Loucy (cell line): ENCODE measurements around the gene GULP1.

ENCODE experiments used
- H2AFZ ChIP-seq: fragments of 200-600 bp; sonication (generic); 2 replicates; pipeline ENCODE4 v1.6.0; 2016; ENCODE audit warnings: antibody characterized with exemption, mild to moderate bottlenecking, low read length, moderate library complexity
- H3F3A ChIP-seq: fragments of 200-600 bp; 2 replicates; pipeline ENCODE4 v1.6.0; 2016; ENCODE audit warnings: antibody characterized with exemption, low read depth, mild to moderate bottlenecking
- H3K27me3 ChIP-seq: fragments of 200-600 bp; sonication (generic); 2 replicates; pipeline ENCODE4 v1.6.1; 2014; ENCODE audit warnings: low read length, mild to moderate bottlenecking; ENCODE audit not compliant: insufficient read depth, poor library complexity, severe bottlenecking
- H3K36me3 ChIP-seq: fragments of 200-600 bp; sonication (generic); 2 replicates; pipeline ENCODE4 v1.6.1; 2016; ENCODE audit warnings: low read length; ENCODE audit not compliant: insufficient read depth
- H3K4me1 ChIP-seq: fragments of 200-600 bp; sonication (generic); 2 replicates; pipeline ENCODE4 v1.5.1; 2014; ENCODE audit warnings: low read length, mild to moderate bottlenecking; ENCODE audit not compliant: insufficient read depth, poor library complexity, severe bottlenecking
- H3K4me2 ChIP-seq: fragments of 200-600 bp; sonication (generic); 2 replicates; pipeline ENCODE4 v1.6.0; 2014; ENCODE audit warnings: antibody characterized with exemption, low read length, low read depth, mild to moderate bottlenecking; ENCODE audit not compliant: poor library complexity, severe bottlenecking
- H3K4me3 ChIP-seq: fragments of 200-600 bp; sonication (generic); 2 replicates; pipeline ENCODE4 v1.5.1; 2014; ENCODE audit warnings: low read length, mild to moderate bottlenecking, mixed read lengths; ENCODE audit not compliant: poor library complexity, severe bottlenecking
- H3K79me2 ChIP-seq: fragments of 200-600 bp; sonication (generic); 2 replicates; pipeline ENCODE4 v1.6.1; 2014; ENCODE audit warnings: low read length; ENCODE audit not compliant: insufficient read depth
- H3K9ac ChIP-seq: fragments of 200-600 bp; sonication (generic); 2 replicates; pipeline ENCODE4 v1.6.0; 2014; ENCODE audit warnings: mild to moderate bottlenecking, low read depth, low read length, moderate library complexity; ENCODE audit not compliant: poor library complexity, severe bottlenecking
- H3K9me2 ChIP-seq: fragments of 200-600 bp; sonication (generic); replicated peaks from 2 replicates; pipeline ENCODE4 v1.6.1; 2016; ENCODE audit warnings: low read depth, low read length, mixed read lengths
- H3K9me3 ChIP-seq: fragments of 200-600 bp; sonication (generic); 2 replicates; pipeline ENCODE4 v1.6.1; 2014; ENCODE audit warnings: mild to moderate bottlenecking, antibody characterized with exemption, low read length, low read depth; ENCODE audit not compliant: insufficient read depth
- H4K20me1 ChIP-seq: fragments of 200-600 bp; sonication (generic); 2 replicates; pipeline ENCODE4 v1.6.0; 2014; ENCODE audit warnings: antibody characterized with exemption, low read length, mild to moderate bottlenecking; ENCODE audit not compliant: insufficient read depth, poor library complexity, severe bottlenecking
- CTCF ChIP-seq: fragments of 200-600 bp; sonication (generic); conservative IDR thresholded peaks from 2 replicates; pipeline ENCODE4 v1.5.1; 2014; ENCODE audit warnings: mild to moderate bottlenecking, antibody characterized with exemption, low read length
- EZH2phosphoT487 ChIP-seq: fragments of 200-600 bp; IDR thresholded peaks from 2 replicates; pipeline ENCODE4 v1.6.1; 2018; ENCODE audit warnings: antibody characterized with exemption, mild to moderate bottlenecking, moderate library complexity, borderline replicate concordance

Gene GULP1

GRCh38 chr2:188449561-188449960 lies 157.9 kb downstream of the GULP1 start:
- H3K9ac ChIP-seq = no peak overlapping the region
- no peaks in the 10 kb centered on the region for H4K20me1 ChIP-seq
- no peak overlapping the region for H3K4me2 ChIP-seq
- H3K36me3 ChIP-seq = no peaks in the 10 kb centered on the region
- no peak for TF ChIP-seq EZH2phosphoT487
- H3K4me1 ChIP-seq = no peaks in the 10 kb centered on the region
- no peak overlapping the region for H2AFZ ChIP-seq
- H3K4me3 ChIP-seq = no peak overlapping the region
- H3K27me3 ChIP-seq = no peaks in the 10 kb centered on the region
- no peaks in the 10 kb centered on the region for H3F3A ChIP-seq
- H3K79me2 ChIP-seq = no peaks in the 10 kb centered on the region
- no peaks in the 10 kb centered on the region for H3K9me3 ChIP-seq
- H3K9me2 ChIP-seq = no peaks in the 10 kb centered on the region

GRCh38 chr2:188449971-188450370 lies 158.3 kb downstream of the GULP1 start:
- Histone ChIP-seq H3K4me3 (no peak overlapping the region), H3K36me3 (no peaks in the 10 kb centered on the region), H4K20me1 (no peaks in the 10 kb centered on the region), H3K4me2 (no peak overlapping the region), H2AFZ (no peak overlapping the region), H3K9me3 (no peaks in the 10 kb centered on the region), H3K9me2 (no peaks in the 10 kb centered on the region), H3F3A (no peaks in the 10 kb centered on the region), H3K27me3 (no peaks in the 10 kb centered on the region), H3K4me1 (no peaks in the 10 kb centered on the region), H3K79me2 (no peaks in the 10 kb centered on the region), H3K9ac (no peak overlapping the region)
- TF ChIP-seq CTCF = no peak
- no peak for TF ChIP-seq EZH2phosphoT487

- H3K9me3 ChIP-seq = no peaks in the 10 kb centered on the region
- no peaks in the 10 kb centered on the region for H3K9me2 ChIP-seq
- H3F3A ChIP-seq = no peaks in the 10 kb centered on the region
- no peak overlapping the region for H3K4me3 ChIP-seq
- H3K9ac ChIP-seq = no peak overlapping the region
- no peak overlapping the region for H3K4me2 ChIP-seq
- no peaks in the 10 kb centered on the region for H3K36me3 ChIP-seq
- no peak for TF ChIP-seq CTCF
- no peak for TF ChIP-seq EZH2phosphoT487
- no peaks in the 10 kb centered on the region for H3K27me3 ChIP-seq
- no peaks in the 10 kb centered on the region for H3K79me2 ChIP-seq
- no peaks in the 10 kb centered on the region for H4K20me1 ChIP-seq
- H3K4me1 ChIP-seq = no peaks in the 10 kb centered on the region
- no peak overlapping the region for H2AFZ ChIP-seq
These were observed 159.2 kb downstream of the GULP1 start for GRCh38 chr2:188450732-188451483.

GRCh38 chr2:188452084-188452483 lies 160.4 kb downstream of the GULP1 start:
- TF ChIP-seq EZH2phosphoT487 (no peak), CTCF (no peak)

More at GRCh38 chr2:188452084-188452483, 160.4 kb downstream of the GULP1 start:
- H3K9ac ChIP-seq = no peak overlapping the region
- no peaks in the 10 kb centered on the region for H4K20me1 ChIP-seq
- no peaks in the 10 kb centered on the region for H3K79me2 ChIP-seq
- no peaks in the 10 kb centered on the region for H3K9me3 ChIP-seq
- no peaks in the 10 kb centered on the region for H3K36me3 ChIP-seq
- no peaks in the 10 kb centered on the region for H3F3A ChIP-seq
- H3K9me2 ChIP-seq = no peaks in the 10 kb centered on the region
- H2AFZ ChIP-seq = no peak overlapping the region
- H3K4me3 ChIP-seq = no peak overlapping the region
- H3K4me2 ChIP-seq = no peak overlapping the region
- no peaks in the 10 kb centered on the region for H3K4me1 ChIP-seq
- H3K27me3 ChIP-seq = no peaks in the 10 kb centered on the region
